GM23338 (cell line): Measurements from ENCODE around the gene WDR37. TPM values are rescaled to one million over a fixed set of nuclear protein-coding genes. Genes with fewer than 3 reads are reported as not detected.

Source experiments
- ATAC-seq: fragments of 200-7000 bp; cut with Tn5 transposase; 3 replicates; pipeline ENCODE4 v1.9.1; 2020
- DNase-seq: peaks from one replicate; pipeline ENCODE4 v3.0.0-alpha.2; 2015; ENCODE audit warnings: low spot score
- H2AFZ ChIP-seq: fragments of 200-600 bp; sonication (generic); 2 replicates; pipeline ENCODE4 v1.8.0; 2016; ENCODE audit warnings: antibody characterized with exemption, mild to moderate bottlenecking, moderate library complexity
- H3F3A ChIP-seq: fragments of 200-600 bp; sonication (generic); replicated peaks from 2 replicates; pipeline ENCODE4 v1.8.0; 2017; ENCODE audit warnings: antibody characterized with exemption, mixed run types, low read depth
- H3K27ac ChIP-seq: fragments of 200-600 bp; sonication (generic); 2 replicates; pipeline ENCODE4 v1.6.1; 2016; ENCODE audit warnings: low read depth
- H3K27me3 ChIP-seq: fragments of 200-600 bp; sonication (generic); 2 replicates; pipeline ENCODE4 v1.8.0; 2016; ENCODE audit warnings: mild to moderate bottlenecking, mixed run types, moderate library complexity; ENCODE audit not compliant: insufficient read depth
- H3K36me3 ChIP-seq: fragments of 200-600 bp; sonication (generic); 2 replicates; pipeline ENCODE4 v1.8.0; 2016; ENCODE audit warnings: mild to moderate bottlenecking; ENCODE audit not compliant: insufficient read depth
- H3K4me1 ChIP-seq: fragments of 200-600 bp; sonication (generic); 2 replicates; pipeline ENCODE4 v1.8.0; 2016; ENCODE audit warnings: mild to moderate bottlenecking, moderate library complexity; ENCODE audit not compliant: insufficient read depth
- H3K4me2 ChIP-seq: fragments of 200-600 bp; sonication (generic); 2 replicates; pipeline ENCODE4 v1.7.1; 2017; ENCODE audit warnings: mixed run types
- H3K4me3 ChIP-seq: fragments of 200-600 bp; sonication (generic); 2 replicates; pipeline ENCODE4 v1.6.1; 2016; ENCODE audit warnings: mixed run types
- H3K79me2 ChIP-seq: fragments of 200-600 bp; sonication (generic); replicated peaks from 2 replicates; pipeline ENCODE4 v1.8.0; 2017; ENCODE audit warnings: mild to moderate bottlenecking; ENCODE audit not compliant: insufficient read depth
- H3K9me2 ChIP-seq: fragments of 200-600 bp; sonication (generic); 2 replicates; pipeline ENCODE4 v1.8.0; 2017; ENCODE audit not compliant: insufficient read depth
- H4K20me1 ChIP-seq: fragments of 200-600 bp; sonication (generic); replicated peaks from 2 replicates; pipeline ENCODE4 v1.8.0; 2017; ENCODE audit warnings: mild to moderate bottlenecking; ENCODE audit not compliant: insufficient read depth
- H3K27ac Mint-ChIP-seq: 2 replicates; pipeline ENCODE4 v1.8.0; 2020; ENCODE audit warnings: inconsistent platforms, mild to moderate bottlenecking, moderate library complexity, mixed read lengths
- H3K27me3 Mint-ChIP-seq: 3 replicates; pipeline ENCODE4 v1.8.0; 2022; ENCODE audit warnings: low read depth, mild to moderate bottlenecking, moderate library complexity, mixed read lengths, inconsistent platforms; ENCODE audit not compliant: insufficient read depth, poor library complexity
- H3K36me3 Mint-ChIP-seq: 3 replicates; pipeline ENCODE4 v1.8.0; 2021; ENCODE audit warnings: low read depth, mild to moderate bottlenecking, inconsistent platforms, moderate library complexity, mixed read lengths
- H3K4me1 Mint-ChIP-seq: 3 replicates; pipeline ENCODE4 v1.8.0; 2020; ENCODE audit warnings: mild to moderate bottlenecking, inconsistent platforms, mixed read lengths
- H3K4me3 Mint-ChIP-seq: 3 replicates; pipeline ENCODE4 v1.8.0; 2021; ENCODE audit warnings: moderate library complexity, mild to moderate bottlenecking, inconsistent platforms, mixed read lengths
- H3K9me3 Mint-ChIP-seq: 3 replicates; pipeline ENCODE4 v1.8.0; 2020; ENCODE audit warnings: moderate library complexity, mild to moderate bottlenecking, inconsistent platforms, mixed read lengths
- CREB1 ChIP-seq: fragments of 250-450 bp; sonication (Bioruptor Pico); IDR thresholded peaks from 2 replicates; pipeline ENCODE4 v1.5.0; 2020; ENCODE audit warnings: low read depth, mild to moderate bottlenecking, moderate library complexity
- EZH2 ChIP-seq: fragments of 200-600 bp; sonication (generic); IDR thresholded peaks from one replicate; pipeline ENCODE4 v1.8.0; 2017; ENCODE audit warnings: antibody characterized with exemption, mild to moderate bottlenecking, low read depth; ENCODE audit not compliant: unreplicated experiment
- POLR2AphosphoS5 ChIP-seq: IDR thresholded peaks from 2 replicates; pipeline ENCODE4 v1.6.1; 2016; ENCODE audit warnings: antibody characterized with exemption, low read depth
- STAT1 ChIP-seq: IDR thresholded peaks from one replicate; pipeline ENCODE4 v1.6.1; 2016; ENCODE audit warnings: antibody characterized with exemption; ENCODE audit not compliant: unreplicated experiment
- ZNF114 ChIP-seq: fragments of 250-450 bp; sonication (Bioruptor Pico); IDR thresholded peaks from 2 replicates; pipeline ENCODE4 v1.5.0; 2020; ENCODE audit warnings: mild to moderate bottlenecking, moderate library complexity
- polyA plus RNA-seq: library from polyadenylated mRNA; unstranded; fragments of >200 nt; fragmentation: Nextera tagmentation; extraction: Ambion mirVana; gene quantifications from 2 replicates; pipeline ENCODE4 v1.2.1, GENCODE V29; 2016
- total RNA-seq: library from RNA; depleted of rRNA; stranded (reverse); fragments of >200 nt; shearing (Covaris generic); gene quantifications from 2 replicates; pipeline ENCODE4 v1.2.3, GENCODE V29; 2014
- TF ChIP-seq, protein P1 (sequence below): IDR thresholded peaks from 2 replicates; pipeline ENCODE4 v1.6.1; 2016; ENCODE audit warnings: antibody characterized with exemption
- TF ChIP-seq, protein P2 (sequence below): fragments of 250-450 bp; sonication (Bioruptor Pico); IDR thresholded peaks from 2 replicates; pipeline ENCODE4 v1.5.0; 2020; ENCODE audit warnings: mild to moderate bottlenecking, moderate library complexity

The WDR37 gene
- total and polyA plus RNA-seq, 2 experiments from 2014 or later = 6.0 to 10.2 TPM

DNA sequence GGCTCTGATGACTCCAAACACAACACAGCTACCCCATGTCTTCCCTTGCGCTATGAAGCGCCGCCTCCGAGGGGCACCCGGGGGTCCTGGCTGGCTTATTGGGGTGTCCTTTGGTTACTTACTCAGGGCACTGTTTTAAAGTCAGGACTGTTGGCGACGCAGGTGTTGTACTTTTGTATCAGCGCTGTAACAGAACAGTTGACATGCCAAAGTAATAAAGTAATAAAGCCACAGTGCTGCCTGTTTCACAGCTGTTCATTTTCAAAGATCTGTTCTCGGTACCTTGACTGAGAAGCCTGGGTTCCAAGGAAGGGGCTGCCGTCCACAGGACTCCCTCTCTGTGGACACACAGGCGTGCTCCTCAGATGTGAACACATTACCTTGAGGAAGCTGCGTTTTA is 64.1 kb downstream of the WDR37 start:
- H3K79me2 ChIP-seq = no peaks in the 10 kb centered on the region; the same call in 1 of the 2 replicates
- H3K4me3 Mint-ChIP-seq = no peak overlapping the region
- H2AFZ ChIP-seq = no peak overlapping the region
- no peaks in the 10 kb centered on the region for H3K27me3 Mint-ChIP-seq
- peak overlapping the region; percentile 66 for H3K27ac ChIP-seq
- no peak overlapping the region for H3K27ac Mint-ChIP-seq
- ATAC-seq = no peak
- H3K4me1 Mint-ChIP-seq = peaks cover 3% of the 10 kb centered on the region; the same call in 1 of the 3 replicates
- H4K20me1 ChIP-seq = no peaks in the 10 kb centered on the region; the same call in none of the 2 replicates
- H3K36me3 ChIP-seq = peaks cover 3% of the 10 kb centered on the region; the same call in 1 of the 2 replicates
- no peaks in the 10 kb centered on the region for H3K27me3 ChIP-seq
- no peak overlapping the region for H3K4me3 ChIP-seq
- H3F3A ChIP-seq = no peaks in the 10 kb centered on the region
- no peak for TF ChIP-seq POLR2AphosphoS5
- H3K9me2 ChIP-seq = no peaks in the 10 kb centered on the region
- H3K4me1 ChIP-seq = no peaks in the 10 kb centered on the region
- H3K9me3 Mint-ChIP-seq = no peaks in the 10 kb centered on the region
- no peak for DNase-seq
- H3K36me3 Mint-ChIP-seq = peaks cover 24% of the 10 kb centered on the region
- H3K4me2 ChIP-seq = no peak overlapping the region

DNA sequence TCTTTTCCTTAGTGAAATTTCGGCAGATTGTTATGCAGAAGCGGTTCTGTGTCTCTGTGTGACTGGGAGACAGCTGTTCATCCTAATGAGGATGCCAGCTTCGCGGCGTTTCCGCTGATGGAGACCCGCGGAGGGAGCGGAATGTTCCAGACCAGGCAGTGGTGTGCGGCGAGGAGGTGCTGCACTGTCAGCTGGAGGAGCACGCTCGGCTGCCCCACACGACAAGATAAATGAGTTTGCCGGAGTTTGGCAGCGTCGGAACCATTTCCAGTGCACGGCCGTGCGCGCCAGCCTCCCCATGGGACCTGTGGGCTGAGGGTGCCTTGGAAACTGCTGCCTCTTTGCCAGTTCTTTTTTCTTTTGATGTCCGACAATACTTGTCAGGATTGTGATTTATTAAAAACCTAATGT is 64.6 kb downstream of the WDR37 start:
- no peaks in the 10 kb centered on the region for H3K27me3 ChIP-seq
- no peaks in the 10 kb centered on the region; the same call in 1 of the 2 replicates for H3K79me2 ChIP-seq
- Mint-ChIP-seq H3K27ac (no peak overlapping the region; the same call in 1 of the 2 replicates), H3K27me3 (no peaks in the 10 kb centered on the region), H3K36me3 (peaks cover 27% of the 10 kb centered on the region), H3K4me1 (no peaks in the 10 kb centered on the region), H3K9me3 (no peaks in the 10 kb centered on the region), H3K4me3 (no peak overlapping the region)
- H3K36me3 ChIP-seq = peaks cover 3% of the 10 kb centered on the region; the same call in 1 of the 2 replicates
- DNase-seq (no peak), ATAC-seq (no peak)
- no peak overlapping the region for H3K4me2 ChIP-seq
- no peak overlapping the region for H3K4me3 ChIP-seq
- TF ChIP-seq POLR2AphosphoS5 (no peak), STAT1 (no peak), EZH2 (no peak), CREB1 (CRISPR knock-in tag) (no peak), ZNF114 (CRISPR knock-in tag) (no peak)
- TF ChIP-seq, protein P1, sequence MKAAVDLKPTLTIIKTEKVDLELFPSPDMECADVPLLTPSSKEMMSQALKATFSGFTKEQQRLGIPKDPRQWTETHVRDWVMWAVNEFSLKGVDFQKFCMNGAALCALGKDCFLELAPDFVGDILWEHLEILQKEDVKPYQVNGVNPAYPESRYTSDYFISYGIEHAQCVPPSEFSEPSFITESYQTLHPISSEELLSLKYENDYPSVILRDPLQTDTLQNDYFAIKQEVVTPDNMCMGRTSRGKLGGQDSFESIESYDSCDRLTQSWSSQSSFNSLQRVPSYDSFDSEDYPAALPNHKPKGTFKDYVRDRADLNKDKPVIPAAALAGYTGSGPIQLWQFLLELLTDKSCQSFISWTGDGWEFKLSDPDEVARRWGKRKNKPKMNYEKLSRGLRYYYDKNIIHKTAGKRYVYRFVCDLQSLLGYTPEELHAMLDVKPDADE = no peak
- TF ChIP-seq, protein P2, sequence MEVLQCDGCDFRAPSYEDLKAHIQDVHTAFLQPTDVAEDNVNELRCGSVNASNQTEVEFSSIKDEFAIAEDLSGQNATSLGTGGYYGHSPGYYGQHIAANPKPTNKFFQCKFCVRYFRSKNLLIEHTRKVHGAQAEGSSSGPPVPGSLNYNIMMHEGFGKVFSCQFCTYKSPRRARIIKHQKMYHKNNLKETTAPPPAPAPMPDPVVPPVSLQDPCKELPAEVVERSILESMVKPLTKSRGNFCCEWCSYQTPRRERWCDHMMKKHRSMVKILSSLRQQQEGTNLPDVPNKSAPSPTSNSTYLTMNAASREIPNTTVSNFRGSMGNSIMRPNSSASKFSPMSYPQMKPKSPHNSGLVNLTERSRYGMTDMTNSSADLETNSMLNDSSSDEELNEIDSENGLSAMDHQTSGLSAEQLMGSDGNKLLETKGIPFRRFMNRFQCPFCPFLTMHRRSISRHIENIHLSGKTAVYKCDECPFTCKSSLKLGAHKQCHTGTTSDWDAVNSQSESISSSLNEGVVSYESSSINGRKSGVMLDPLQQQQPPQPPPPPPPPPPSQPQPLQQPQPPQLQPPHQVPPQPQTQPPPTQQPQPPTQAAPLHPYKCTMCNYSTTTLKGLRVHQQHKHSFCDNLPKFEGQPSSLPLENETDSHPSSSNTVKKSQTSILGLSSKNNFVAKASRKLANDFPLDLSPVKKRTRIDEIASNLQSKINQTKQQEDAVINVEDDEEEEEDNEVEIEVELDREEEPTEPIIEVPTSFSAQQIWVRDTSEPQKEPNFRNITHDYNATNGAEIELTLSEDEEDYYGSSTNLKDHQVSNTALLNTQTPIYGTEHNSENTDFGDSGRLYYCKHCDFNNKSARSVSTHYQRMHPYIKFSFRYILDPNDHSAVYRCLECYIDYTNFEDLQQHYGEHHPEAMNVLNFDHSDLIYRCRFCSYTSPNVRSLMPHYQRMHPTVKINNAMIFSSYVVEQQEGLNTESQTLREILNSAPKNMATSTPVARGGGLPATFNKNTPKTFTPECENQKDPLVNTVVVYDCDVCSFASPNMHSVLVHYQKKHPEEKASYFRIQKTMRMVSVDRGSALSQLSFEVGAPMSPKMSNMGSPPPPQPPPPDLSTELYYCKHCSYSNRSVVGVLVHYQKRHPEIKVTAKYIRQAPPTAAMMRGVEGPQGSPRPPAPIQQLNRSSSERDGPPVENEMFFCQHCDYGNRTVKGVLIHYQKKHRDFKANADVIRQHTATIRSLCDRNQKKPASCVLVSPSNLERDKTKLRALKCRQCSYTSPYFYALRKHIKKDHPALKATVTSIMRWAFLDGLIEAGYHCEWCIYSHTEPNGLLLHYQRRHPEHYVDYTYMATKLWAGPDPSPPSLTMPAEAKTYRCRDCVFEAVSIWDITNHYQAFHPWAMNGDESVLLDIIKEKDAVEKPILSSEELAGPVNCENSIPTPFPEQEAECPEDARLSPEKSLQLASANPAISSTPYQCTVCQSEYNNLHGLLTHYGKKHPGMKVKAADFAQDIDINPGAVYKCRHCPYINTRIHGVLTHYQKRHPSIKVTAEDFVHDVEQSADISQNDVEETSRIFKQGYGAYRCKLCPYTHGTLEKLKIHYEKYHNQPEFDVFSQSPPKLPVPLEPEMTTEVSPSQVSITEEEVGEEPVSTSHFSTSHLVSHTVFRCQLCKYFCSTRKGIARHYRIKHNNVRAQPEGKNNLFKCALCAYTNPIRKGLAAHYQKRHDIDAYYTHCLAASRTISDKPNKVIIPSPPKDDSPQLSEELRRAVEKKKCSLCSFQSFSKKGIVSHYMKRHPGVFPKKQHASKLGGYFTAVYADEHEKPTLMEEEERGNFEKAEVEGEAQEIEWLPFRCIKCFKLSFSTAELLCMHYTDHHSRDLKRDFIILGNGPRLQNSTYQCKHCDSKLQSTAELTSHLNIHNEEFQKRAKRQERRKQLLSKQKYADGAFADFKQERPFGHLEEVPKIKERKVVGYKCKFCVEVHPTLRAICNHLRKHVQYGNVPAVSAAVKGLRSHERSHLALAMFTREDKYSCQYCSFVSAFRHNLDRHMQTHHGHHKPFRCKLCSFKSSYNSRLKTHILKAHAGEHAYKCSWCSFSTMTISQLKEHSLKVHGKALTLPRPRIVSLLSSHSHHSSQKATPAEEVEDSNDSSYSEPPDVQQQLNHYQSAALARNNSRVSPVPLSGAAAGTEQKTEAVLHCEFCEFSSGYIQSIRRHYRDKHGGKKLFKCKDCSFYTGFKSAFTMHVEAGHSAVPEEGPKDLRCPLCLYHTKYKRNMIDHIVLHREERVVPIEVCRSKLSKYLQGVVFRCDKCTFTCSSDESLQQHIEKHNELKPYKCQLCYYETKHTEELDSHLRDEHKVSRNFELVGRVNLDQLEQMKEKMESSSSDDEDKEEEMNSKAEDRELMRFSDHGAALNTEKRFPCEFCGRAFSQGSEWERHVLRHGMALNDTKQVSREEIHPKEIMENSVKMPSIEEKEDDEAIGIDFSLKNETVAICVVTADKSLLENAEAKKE (CRISPR knock-in tag) = no peak
- no peaks in the 10 kb centered on the region for H3K4me1 ChIP-seq
- H2AFZ ChIP-seq = no peak overlapping the region
- no peaks in the 10 kb centered on the region; the same call in none of the 2 replicates for H4K20me1 ChIP-seq
- no peak overlapping the region; the same call in 1 of the 2 replicates for H3K27ac ChIP-seq
- no peaks in the 10 kb centered on the region for H3K9me2 ChIP-seq
- no peaks in the 10 kb centered on the region for H3F3A ChIP-seq
